Upper lobe of left lung (tissue), 4 donors: ENCODE measurements around the gene ANKRD34A.

Source experiments
- EP300 ChIP-seq, 4 donors: sonication (generic); formaldehyde crosslinking; IDR thresholded peaks; one replicate each; pipeline ENCODE4 v1.5.1; 2017; ENCODE audit warnings: antibody characterized with exemption in 4 of 4, control low read depth in 2 of 4
- POLR2A ChIP-seq, 4 donors: fragments of 450-650 bp; IDR thresholded peaks; one replicate each; pipeline ENCODE4 v1.5.1; 2016 to 2017; ENCODE audit warnings: antibody characterized with exemption in 4 of 4, mild to moderate bottlenecking in 2 of 4
- POLR2AphosphoS5 ChIP-seq, 2 donors: sonication (generic); formaldehyde crosslinking; IDR thresholded peaks; one replicate each; pipeline ENCODE4 v1.5.1; 2017; ENCODE audit warnings: antibody characterized with exemption in 2 of 2
- TF ChIP-seq, protein P1 (sequence below), 6 experiments: fragments of 450-650 bp in 4 of 6; fragments of 200-600 bp in 2 of 6; sonication (generic) in 2 of 6; IDR thresholded peaks; one replicate each; pipeline ENCODE4 v1.5.1; 2016 to 2019; ENCODE audit warnings: antibody characterized with exemption in 6 of 6

DNA sequence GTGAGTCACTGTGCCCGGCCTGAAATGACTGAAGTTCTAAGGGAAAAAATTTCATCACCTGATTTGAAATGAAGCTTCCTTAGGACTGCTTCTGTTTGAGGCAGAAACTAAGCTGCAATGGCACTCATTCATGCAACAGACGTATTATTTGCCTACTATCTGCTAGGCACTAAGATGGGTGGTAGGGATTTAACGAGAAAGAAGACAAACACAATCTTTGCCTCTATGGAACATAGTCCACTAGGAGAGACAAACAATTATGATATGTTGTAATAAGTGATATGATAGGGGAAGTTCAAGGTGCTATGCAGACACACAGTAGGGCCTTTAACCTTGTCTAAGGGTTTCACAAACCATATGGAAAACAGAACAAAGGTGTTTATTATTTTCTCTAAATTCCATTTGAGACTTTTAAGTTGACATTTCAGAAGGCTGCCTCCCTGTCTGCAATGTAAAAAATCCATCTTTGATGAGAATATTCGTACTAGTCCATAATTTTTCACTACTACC, 17.8 kb downstream of the ANKRD34A start:
- TF ChIP-seq, protein P1, sequence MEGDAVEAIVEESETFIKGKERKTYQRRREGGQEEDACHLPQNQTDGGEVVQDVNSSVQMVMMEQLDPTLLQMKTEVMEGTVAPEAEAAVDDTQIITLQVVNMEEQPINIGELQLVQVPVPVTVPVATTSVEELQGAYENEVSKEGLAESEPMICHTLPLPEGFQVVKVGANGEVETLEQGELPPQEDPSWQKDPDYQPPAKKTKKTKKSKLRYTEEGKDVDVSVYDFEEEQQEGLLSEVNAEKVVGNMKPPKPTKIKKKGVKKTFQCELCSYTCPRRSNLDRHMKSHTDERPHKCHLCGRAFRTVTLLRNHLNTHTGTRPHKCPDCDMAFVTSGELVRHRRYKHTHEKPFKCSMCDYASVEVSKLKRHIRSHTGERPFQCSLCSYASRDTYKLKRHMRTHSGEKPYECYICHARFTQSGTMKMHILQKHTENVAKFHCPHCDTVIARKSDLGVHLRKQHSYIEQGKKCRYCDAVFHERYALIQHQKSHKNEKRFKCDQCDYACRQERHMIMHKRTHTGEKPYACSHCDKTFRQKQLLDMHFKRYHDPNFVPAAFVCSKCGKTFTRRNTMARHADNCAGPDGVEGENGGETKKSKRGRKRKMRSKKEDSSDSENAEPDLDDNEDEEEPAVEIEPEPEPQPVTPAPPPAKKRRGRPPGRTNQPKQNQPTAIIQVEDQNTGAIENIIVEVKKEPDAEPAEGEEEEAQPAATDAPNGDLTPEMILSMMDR (IDR thresholded peaks at IDR 0.05): no peak
- TF ChIP-seq POLR2A (IDR thresholded peaks at IDR 0.05) (no peak), EP300 (IDR thresholded peaks at IDR 0.05) (no peak), POLR2AphosphoS5 (IDR thresholded peaks at IDR 0.05) (no peak)
